PC-3 (cell line): ENCODE results near the gene FBXO17. TPM values are rescaled to one million over a fixed set of nuclear protein-coding genes. Genes with fewer than 3 reads are reported as not detected.

Experiments used
- ATAC-seq: fragments of 200-7000 bp; cut with Tn5 transposase; 2 replicates; pipeline ENCODE4 v1.9.1; 2020; ENCODE audit warnings: mild to moderate bottlenecking, moderate library complexity
- BruUV-seq: library from RNA; stranded (reverse); fragments of 400-500 nt; replicated peaks from 2 replicates; lab custom pipeline; 2021; lab: Mats Ljungman, UMichigan
- CTCF ChIA-PET: fragments of 300-600 bp; sonication (Branson Sonifier 250); formaldehyde crosslinking; loops from one replicate; lab custom pipeline; 2022; ENCODE audit warnings: antibody characterized with exemption; lab: Charles Lee
- POLR2A ChIA-PET: fragments of 300-600 bp; sonication (Branson Sonifier 250); formaldehyde crosslinking; loops from one replicate; lab custom pipeline; 2022; ENCODE audit warnings: antibody characterized with exemption; ENCODE audit not compliant: unreplicated experiment; lab: Charles Lee
- DNase-seq: peaks from one replicate; pipeline ENCODE4 v3.0.0-alpha.2; 2015
- H2AFZ ChIP-seq: fragments of 300-600 bp; sonication (generic); 2 replicates; pipeline ENCODE4 v1.6.0; 2016; ENCODE audit warnings: antibody characterized with exemption, low read length
- H3F3A ChIP-seq: fragments of 300-600 bp; sonication (generic); one replicate; pipeline ENCODE4 v1.6.0; 2017; ENCODE audit warnings: antibody characterized with exemption, low read length, control low read depth, mild to moderate bottlenecking; ENCODE audit not compliant: unreplicated experiment
- H3K27ac ChIP-seq: fragments of 300-600 bp; sonication (generic); 2 replicates; pipeline ENCODE4 v1.5.1; 2016; ENCODE audit warnings: mild to moderate bottlenecking, low read length
- H3K27me3 ChIP-seq: fragments of 300-600 bp; sonication (generic); 2 replicates; pipeline ENCODE4 v1.6.1; 2016; ENCODE audit warnings: low read length, mixed read lengths
- H3K36me3 ChIP-seq: fragments of 300-600 bp; sonication (generic); 2 replicates; pipeline ENCODE4 v1.6.1; 2016; ENCODE audit warnings: low read depth, mixed run types, low read length, mixed read lengths
- H3K4me1 ChIP-seq: fragments of 300-600 bp; sonication (generic); 2 replicates; pipeline ENCODE4 v1.5.1; 2016; ENCODE audit warnings: low read length; ENCODE audit not compliant: insufficient read depth
- H3K4me2 ChIP-seq: fragments of 300-600 bp; sonication (generic); 2 replicates; pipeline ENCODE4 v1.6.0; 2016; ENCODE audit warnings: low read length
- H3K4me3 ChIP-seq: fragments of 300-600 bp; sonication (generic); 2 replicates; pipeline ENCODE4 v1.5.1; 2016; ENCODE audit warnings: mild to moderate bottlenecking, low read length, mixed read lengths
- H3K79me2 ChIP-seq: fragments of 300-600 bp; sonication (generic); 2 replicates; pipeline ENCODE4 v1.6.1; 2017; ENCODE audit warnings: low read length, mixed read lengths
- H3K9ac ChIP-seq: fragments of 300-600 bp; sonication (generic); 2 replicates; pipeline ENCODE4 v1.6.0; 2016; ENCODE audit warnings: mild to moderate bottlenecking, low read length
- H3K9me2 ChIP-seq: fragments of 300-600 bp; sonication (generic); replicated peaks from 2 replicates; pipeline ENCODE4 v1.6.1; 2016; ENCODE audit warnings: mixed run types, low read length, mixed read lengths
- H3K9me3 ChIP-seq: fragments of 300-600 bp; sonication (generic); 2 replicates; pipeline ENCODE4 v1.6.1; 2016; ENCODE audit warnings: low read length, mixed read lengths
- H4K20me1 ChIP-seq: fragments of 300-600 bp; sonication (generic); 2 replicates; pipeline ENCODE4 v1.6.1; 2016; ENCODE audit warnings: low read length, mixed read lengths
- EZH2 ChIP-seq: fragments of 300-600 bp; sonication (generic); IDR thresholded peaks from one replicate; pipeline ENCODE4 v1.6.1; 2017; ENCODE audit warnings: antibody characterized with exemption, mild to moderate bottlenecking, low read length; ENCODE audit not compliant: unreplicated experiment
- EZH2phosphoT487 ChIP-seq: fragments of 300-600 bp; sonication (generic); IDR thresholded peaks from 2 replicates; pipeline ENCODE4 v1.6.1; 2018; ENCODE audit warnings: mild to moderate bottlenecking, antibody characterized with exemption, low read length, borderline replicate concordance
- intact Hi-C: fragments of 100-400 bp; cut with micrococcal nuclease; formaldehyde crosslinking; loops from 2 replicates; pipeline ENCODE4 v1.9.0; 2023
- total RNA-seq: library from RNA; depleted of rRNA; stranded (reverse); fragments of >200 nt; gene quantifications from 2 replicates; pipeline ENCODE4 v1.2.3, GENCODE V29; 2014
- TF ChIP-seq, protein P1 (sequence below): fragments of 300-600 bp; sonication (generic); conservative IDR thresholded peaks from 2 replicates; pipeline ENCODE4 v1.5.1; 2017; ENCODE audit warnings: antibody characterized with exemption, low read depth, mild to moderate bottlenecking, low read length

FBXO17 gene
- total RNA-seq, 1 experiment from 2014 or later, result not detected

DNA sequence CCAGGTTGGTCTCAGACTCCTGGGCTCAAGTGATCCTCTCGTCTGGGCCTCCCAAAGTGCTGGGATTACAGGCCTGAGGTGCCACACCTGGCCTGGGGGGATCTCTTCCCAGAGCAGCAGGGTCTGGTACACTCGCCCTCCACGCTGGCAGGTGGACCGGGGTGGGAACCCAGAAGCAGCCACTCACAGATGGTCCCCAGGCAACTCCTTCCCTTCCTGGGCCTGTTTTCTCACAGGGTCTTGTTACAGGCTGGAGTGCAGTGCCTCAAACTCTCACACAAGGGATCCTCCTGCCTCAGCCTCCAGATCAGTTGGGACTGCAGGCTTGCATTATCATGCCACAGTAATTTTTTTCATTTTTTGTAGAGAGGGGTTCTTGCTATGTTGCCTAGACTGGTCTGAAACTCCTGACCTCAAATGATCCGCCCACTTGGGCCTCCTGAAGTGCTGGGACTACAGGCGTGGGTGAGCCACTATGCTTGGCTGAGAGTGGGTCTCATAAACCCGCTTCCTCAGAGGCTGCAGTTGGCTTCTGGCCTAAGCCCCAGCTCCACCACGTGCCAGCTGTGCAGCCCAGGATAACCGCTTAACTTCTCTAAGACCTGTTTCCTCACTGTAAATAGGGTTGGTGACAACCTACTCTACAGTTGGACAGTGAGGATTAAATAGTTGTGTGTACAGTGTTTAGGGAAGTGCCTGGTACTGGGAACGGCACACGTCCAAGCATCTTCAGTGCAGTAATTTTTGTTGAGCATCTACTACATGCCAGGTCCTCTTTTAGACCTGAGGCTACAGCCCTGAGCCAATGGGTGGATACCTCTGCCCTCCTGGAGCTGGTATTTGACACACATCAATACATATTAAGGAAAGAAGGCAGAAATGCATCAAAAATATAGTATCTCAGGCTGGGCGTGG lies 62.7 kb downstream of the FBXO17 start:
- Histone ChIP-seq H3K4me3 (no peak overlapping the region), H3K27me3 (no peaks in the 10 kb centered on the region), H3F3A (no peaks in the 10 kb centered on the region), H3K27ac (no peak overlapping the region), H3K79me2 (no peaks in the 10 kb centered on the region), H3K4me2 (no peak overlapping the region), H3K9ac (no peak overlapping the region), H2AFZ (no peak overlapping the region), H3K9me2 (no peaks in the 10 kb centered on the region), H3K4me1 (no peaks in the 10 kb centered on the region), H3K36me3 (no peaks in the 10 kb centered on the region), H3K9me3 (no peaks in the 10 kb centered on the region), H4K20me1 (no peaks in the 10 kb centered on the region)
- DNase-seq (no peak), ATAC-seq (no peak)
- CTCF ChIA-PET, result no interaction called here
- intact Hi-C loops, result no loop called here
- BruUV-seq, result no TSS peak
- no peak for TF ChIP-seq EZH2phosphoT487
- no peak for TF ChIP-seq EZH2
- TF ChIP-seq, protein P1, sequence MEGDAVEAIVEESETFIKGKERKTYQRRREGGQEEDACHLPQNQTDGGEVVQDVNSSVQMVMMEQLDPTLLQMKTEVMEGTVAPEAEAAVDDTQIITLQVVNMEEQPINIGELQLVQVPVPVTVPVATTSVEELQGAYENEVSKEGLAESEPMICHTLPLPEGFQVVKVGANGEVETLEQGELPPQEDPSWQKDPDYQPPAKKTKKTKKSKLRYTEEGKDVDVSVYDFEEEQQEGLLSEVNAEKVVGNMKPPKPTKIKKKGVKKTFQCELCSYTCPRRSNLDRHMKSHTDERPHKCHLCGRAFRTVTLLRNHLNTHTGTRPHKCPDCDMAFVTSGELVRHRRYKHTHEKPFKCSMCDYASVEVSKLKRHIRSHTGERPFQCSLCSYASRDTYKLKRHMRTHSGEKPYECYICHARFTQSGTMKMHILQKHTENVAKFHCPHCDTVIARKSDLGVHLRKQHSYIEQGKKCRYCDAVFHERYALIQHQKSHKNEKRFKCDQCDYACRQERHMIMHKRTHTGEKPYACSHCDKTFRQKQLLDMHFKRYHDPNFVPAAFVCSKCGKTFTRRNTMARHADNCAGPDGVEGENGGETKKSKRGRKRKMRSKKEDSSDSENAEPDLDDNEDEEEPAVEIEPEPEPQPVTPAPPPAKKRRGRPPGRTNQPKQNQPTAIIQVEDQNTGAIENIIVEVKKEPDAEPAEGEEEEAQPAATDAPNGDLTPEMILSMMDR, result no peak
- POLR2A ChIA-PET, result no interaction called here

DNA sequence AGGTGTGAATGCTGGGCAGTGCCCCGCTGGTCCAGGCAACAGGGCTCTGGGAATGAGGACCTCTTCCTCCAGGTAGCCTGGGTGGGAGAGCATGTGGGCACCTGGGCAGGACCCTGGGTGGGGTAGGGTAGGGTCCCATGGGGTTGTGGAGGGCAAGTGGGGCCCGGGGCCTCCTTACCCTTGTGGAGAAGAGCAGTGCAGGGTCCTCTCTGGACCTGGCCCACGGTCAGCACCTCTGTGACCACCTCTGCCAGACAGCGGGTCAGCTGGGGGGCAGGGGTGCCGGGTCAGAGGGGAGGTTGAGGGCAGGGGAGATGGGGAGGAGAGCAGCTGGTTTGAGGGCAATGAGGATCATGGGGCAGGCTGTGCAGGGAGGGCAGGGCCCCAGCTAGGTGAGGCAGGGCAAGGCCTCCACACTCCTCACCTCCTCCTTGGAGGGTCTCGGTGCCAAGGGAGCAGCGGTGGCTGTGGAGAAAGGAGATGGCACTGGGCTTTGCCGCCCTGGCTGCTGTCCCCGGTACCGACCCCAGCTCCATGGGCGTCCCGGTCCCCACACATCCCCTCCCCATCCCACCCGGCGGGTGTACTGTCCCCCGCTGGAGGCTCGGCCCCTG lies 64.0 kb downstream of the FBXO17 start:
- H3K4me3 ChIP-seq, result no peak overlapping the region
- POLR2A ChIA-PET, result no interaction called here
- no peak overlapping the region for H3K9ac ChIP-seq
- H3K36me3 ChIP-seq, result no peaks in the 10 kb centered on the region
- no peaks in the 10 kb centered on the region for H3K9me3 ChIP-seq
- no peaks in the 10 kb centered on the region for H3K27me3 ChIP-seq
- H3K4me2 ChIP-seq, result no peak overlapping the region
- no peak overlapping the region for H2AFZ ChIP-seq
- no peaks in the 10 kb centered on the region for H3K79me2 ChIP-seq
- DNase-seq (no peak), ATAC-seq (no peak)
- TF ChIP-seq EZH2phosphoT487 (no peak), EZH2 (no peak)
- TF ChIP-seq, protein P1, result no peak
- no peak overlapping the region for H3K27ac ChIP-seq
- H4K20me1 ChIP-seq, result no peaks in the 10 kb centered on the region
- CTCF ChIA-PET, result no interaction called here
- H3F3A ChIP-seq, result no peaks in the 10 kb centered on the region
- no peaks in the 10 kb centered on the region for H3K4me1 ChIP-seq
- no TSS peak for BruUV-seq
- H3K9me2 ChIP-seq, result no peaks in the 10 kb centered on the region
- intact Hi-C loops, result no loop called here

DNA sequence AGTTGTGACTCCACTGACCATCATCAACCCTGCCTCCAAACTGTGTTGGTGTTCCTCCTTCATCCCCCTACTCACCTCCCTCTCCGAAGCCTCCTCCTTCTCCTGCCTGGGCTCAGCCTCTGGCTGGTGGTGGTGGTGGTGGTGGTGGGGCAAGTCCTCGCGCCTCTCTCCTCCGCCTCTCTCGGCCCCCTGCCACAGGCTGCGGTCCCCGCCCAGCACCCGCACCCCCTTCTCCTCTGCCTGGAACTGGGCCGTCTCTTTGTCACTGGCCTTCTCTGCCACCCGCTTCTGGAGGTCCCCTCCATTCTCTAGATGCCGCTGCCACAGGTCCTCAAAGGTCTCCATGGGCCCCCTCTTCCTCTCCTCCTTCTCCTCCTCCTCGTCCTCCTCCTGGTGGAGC lies 65.1 kb downstream of the FBXO17 start:
- DNase-seq (no peak), ATAC-seq (no peak)
- Histone ChIP-seq H3K27me3 (no peaks in the 10 kb centered on the region), H3K79me2 (no peaks in the 10 kb centered on the region), H3F3A (no peaks in the 10 kb centered on the region), H3K4me3 (no peak overlapping the region), H3K4me1 (no peaks in the 10 kb centered on the region), H3K4me2 (no peak overlapping the region), H3K9me2 (no peaks in the 10 kb centered on the region), H3K36me3 (no peaks in the 10 kb centered on the region), H3K9me3 (no peaks in the 10 kb centered on the region), H2AFZ (no peak overlapping the region), H3K27ac (no peak overlapping the region), H4K20me1 (no peaks in the 10 kb centered on the region), H3K9ac (no peak overlapping the region)
- POLR2A ChIA-PET, result no interaction called here
- CTCF ChIA-PET, result no interaction called here
- intact Hi-C loops, result no loop called here
- TF ChIP-seq EZH2phosphoT487 (no peak), EZH2 (no peak)
- TF ChIP-seq, protein P1, result no peak
- BruUV-seq, result no TSS peak
